Type B pancreatic cell (in vitro differentiated cells): ENCODE data around the gene EFCAB11. TPM values are rescaled to one million over a fixed set of nuclear protein-coding genes. Genes with fewer than 3 reads are reported as not detected.

Experiments used
- DNase-seq: peaks from one replicate; pipeline ENCODE4 v3.0.0; 2021; ENCODE audit warnings: mixed read lengths; ENCODE audit not compliant: unreplicated experiment; ENCODE audit errors: extremely low spot score
- H3K27ac Mint-ChIP-seq: 2 replicates; pipeline ENCODE4 v1.8.0; 2021; ENCODE audit warnings: mild to moderate bottlenecking, mixed read lengths
- H3K27me3 Mint-ChIP-seq: 2 replicates; pipeline ENCODE4 v1.8.0; 2021; ENCODE audit warnings: mixed read lengths
- H3K36me3 Mint-ChIP-seq: 2 replicates; pipeline ENCODE4 v1.8.0; 2021; ENCODE audit warnings: mixed read lengths
- H3K4me1 Mint-ChIP-seq: one replicate; pipeline ENCODE4 v1.8.0; 2021; ENCODE audit warnings: mixed read lengths; ENCODE audit not compliant: unreplicated experiment
- H3K4me3 Mint-ChIP-seq: 2 replicates; pipeline ENCODE4 v1.8.0; 2021; ENCODE audit warnings: mild to moderate bottlenecking, mixed read lengths
- H3K9me3 Mint-ChIP-seq: 2 replicates; pipeline ENCODE4 v1.8.0; 2021; ENCODE audit warnings: mixed read lengths
- total RNA-seq: library from RNA; stranded (reverse); gene quantifications from 2 replicates; pipeline ENCODE4 v1.2.1, GENCODE V29; 2021; ENCODE audit warnings: low replicate concordance
- TF ChIP-seq, protein P1 (sequence below): fragments of 200-600 bp; sonication (generic); conservative IDR thresholded peaks from 2 replicates; pipeline ENCODE4 v1.5.0; 2021; ENCODE audit warnings: antibody characterized with exemption, mild to moderate bottlenecking

The EFCAB11 gene
- total RNA-seq, 1 donor from 2014 or later, result 16.0 TPM

DNA sequence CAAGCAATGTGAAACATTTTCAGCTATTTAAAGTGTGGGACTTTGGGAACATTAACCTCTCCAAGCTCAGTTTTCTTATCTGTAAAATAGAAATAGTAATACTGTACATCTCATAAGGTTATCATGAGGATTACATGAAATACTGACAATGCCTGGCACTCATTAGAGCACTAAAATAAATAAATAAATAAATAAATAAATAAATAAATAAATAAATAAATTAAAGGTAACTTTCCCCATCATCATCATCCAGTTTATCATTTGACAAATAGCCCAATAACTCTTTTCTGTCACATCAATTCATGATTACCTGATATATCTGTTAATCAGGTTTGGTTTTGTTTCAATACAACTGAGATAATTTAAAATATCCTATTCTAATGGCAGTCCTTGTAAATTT lies 48.5 kb downstream of the EFCAB11 start:
- no peaks in the 10 kb centered on the region for H3K9me3 Mint-ChIP-seq
- no peak overlapping the region for H3K4me3 Mint-ChIP-seq
- no peaks in the 10 kb centered on the region for H3K36me3 Mint-ChIP-seq
- peaks cover 19% of the 10 kb centered on the region for H3K4me1 Mint-ChIP-seq
- TF ChIP-seq, protein P1, sequence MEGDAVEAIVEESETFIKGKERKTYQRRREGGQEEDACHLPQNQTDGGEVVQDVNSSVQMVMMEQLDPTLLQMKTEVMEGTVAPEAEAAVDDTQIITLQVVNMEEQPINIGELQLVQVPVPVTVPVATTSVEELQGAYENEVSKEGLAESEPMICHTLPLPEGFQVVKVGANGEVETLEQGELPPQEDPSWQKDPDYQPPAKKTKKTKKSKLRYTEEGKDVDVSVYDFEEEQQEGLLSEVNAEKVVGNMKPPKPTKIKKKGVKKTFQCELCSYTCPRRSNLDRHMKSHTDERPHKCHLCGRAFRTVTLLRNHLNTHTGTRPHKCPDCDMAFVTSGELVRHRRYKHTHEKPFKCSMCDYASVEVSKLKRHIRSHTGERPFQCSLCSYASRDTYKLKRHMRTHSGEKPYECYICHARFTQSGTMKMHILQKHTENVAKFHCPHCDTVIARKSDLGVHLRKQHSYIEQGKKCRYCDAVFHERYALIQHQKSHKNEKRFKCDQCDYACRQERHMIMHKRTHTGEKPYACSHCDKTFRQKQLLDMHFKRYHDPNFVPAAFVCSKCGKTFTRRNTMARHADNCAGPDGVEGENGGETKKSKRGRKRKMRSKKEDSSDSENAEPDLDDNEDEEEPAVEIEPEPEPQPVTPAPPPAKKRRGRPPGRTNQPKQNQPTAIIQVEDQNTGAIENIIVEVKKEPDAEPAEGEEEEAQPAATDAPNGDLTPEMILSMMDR, result no peak
- no peaks in the 10 kb centered on the region for H3K27me3 Mint-ChIP-seq
- no peak for DNase-seq
- no peak overlapping the region for H3K27ac Mint-ChIP-seq

- H3K4me1 Mint-ChIP-seq, result peaks cover 7% of the 10 kb centered on the region
- H3K4me3 Mint-ChIP-seq, result no peak overlapping the region
- no peak overlapping the region for H3K27ac Mint-ChIP-seq
- no peak for DNase-seq
- H3K36me3 Mint-ChIP-seq, result no peaks in the 10 kb centered on the region
- H3K27me3 Mint-ChIP-seq, result no peaks in the 10 kb centered on the region
- TF ChIP-seq, protein P1, result no peak
- no peaks in the 10 kb centered on the region for H3K9me3 Mint-ChIP-seq
Measured at GRCh38 chr14:89903340-89903952, 51.1 kb downstream of the EFCAB11 start.

DNA sequence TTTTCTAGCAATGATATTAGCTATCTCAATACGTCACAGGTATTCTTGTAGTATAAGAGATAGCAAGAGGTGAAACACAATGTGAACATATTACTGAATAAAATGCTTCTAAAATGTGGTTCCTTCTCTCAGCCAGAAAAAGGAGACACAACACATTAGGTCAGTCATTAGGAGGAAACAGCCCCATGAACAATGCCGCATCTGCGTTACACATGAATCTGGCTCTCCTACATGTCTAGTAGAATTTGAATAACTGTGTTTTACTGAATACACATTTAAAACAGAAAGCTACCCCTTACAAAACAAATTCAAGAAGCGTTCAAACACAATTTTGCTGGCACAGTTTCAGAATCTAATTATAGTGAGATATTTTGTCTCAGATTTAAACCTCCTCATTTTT lies 51.6 kb downstream of the EFCAB11 start:
- Mint-ChIP-seq H3K4me1 (peaks cover 7% of the 10 kb centered on the region), H3K27ac (no peak overlapping the region), H3K4me3 (no peak overlapping the region), H3K9me3 (no peaks in the 10 kb centered on the region), H3K27me3 (no peaks in the 10 kb centered on the region), H3K36me3 (no peaks in the 10 kb centered on the region)
- TF ChIP-seq, protein P1, result no peak
- DNase-seq, result no peak

- H3K4me3 Mint-ChIP-seq, result no peak overlapping the region
- H3K36me3 Mint-ChIP-seq, result peaks cover 2% of the 10 kb centered on the region
- peaks cover 7% of the 10 kb centered on the region for H3K4me1 Mint-ChIP-seq
- H3K9me3 Mint-ChIP-seq, result peaks cover under 1% of the 10 kb centered on the region
- no peak overlapping the region for H3K27ac Mint-ChIP-seq
- H3K27me3 Mint-ChIP-seq, result no peaks in the 10 kb centered on the region
- TF ChIP-seq, protein P1, result no peak
- no peak for DNase-seq
Measured at GRCh38 chr14:89900802-89901201, 53.7 kb downstream of the EFCAB11 start.

DNA sequence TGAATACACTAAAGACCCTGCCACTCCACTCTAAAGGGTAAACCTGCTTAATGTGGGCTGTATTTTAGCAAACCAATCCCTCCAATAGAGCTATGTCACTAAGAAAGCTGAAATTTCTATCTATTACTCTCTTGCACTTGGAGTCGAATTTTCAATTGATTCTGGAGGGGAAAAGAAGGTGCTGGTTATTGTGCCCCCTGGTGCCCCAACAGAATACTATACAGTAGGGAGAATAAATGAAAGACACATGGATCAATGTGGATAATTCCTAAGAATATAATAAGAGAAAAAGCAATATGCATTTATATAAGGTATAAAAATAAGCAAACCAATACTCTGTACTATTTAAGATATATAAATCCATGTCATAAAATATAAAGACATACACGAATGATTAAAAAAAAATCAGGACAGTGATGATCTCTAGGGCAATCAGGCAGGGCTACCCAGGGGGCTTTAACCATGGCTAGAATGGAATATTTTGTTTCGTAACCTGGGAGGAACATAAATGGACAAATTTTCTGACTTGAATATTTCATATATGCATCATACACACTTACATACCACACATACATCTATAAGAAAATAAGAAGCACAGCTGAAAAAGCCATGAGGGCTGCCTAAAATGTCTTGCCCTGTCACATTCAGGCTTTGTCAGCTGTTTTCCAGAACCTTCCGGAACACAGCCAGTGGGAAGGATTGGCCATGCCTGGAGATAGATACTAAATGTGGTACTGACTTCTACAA lies 54.4 kb downstream of the EFCAB11 start:
- DNase-seq, result no peak
- no peak overlapping the region for H3K4me3 Mint-ChIP-seq
- H3K4me1 Mint-ChIP-seq, result peaks cover 7% of the 10 kb centered on the region
- H3K9me3 Mint-ChIP-seq, result peaks cover 4% of the 10 kb centered on the region
- no peak overlapping the region for H3K27ac Mint-ChIP-seq
- TF ChIP-seq, protein P1, result peak; percentile 71
- peaks cover 4% of the 10 kb centered on the region for H3K36me3 Mint-ChIP-seq
- H3K27me3 Mint-ChIP-seq, result no peaks in the 10 kb centered on the region
